SU-DHL-6 (cell line): Measurements from ENCODE around the gene TOR1AIP1.

Source experiments
- CTCF ChIP-seq: fragments of 200-600 bp; sonication (generic); IDR thresholded peaks from one replicate; pipeline ENCODE4 v1.5.1; 2017; ENCODE audit warnings: antibody characterized with exemption, mild to moderate bottlenecking, low read length, moderate library complexity; ENCODE audit not compliant: insufficient read depth, poor library complexity, severe bottlenecking
- EZH2phosphoT487 ChIP-seq: fragments of 200-600 bp; sonication (generic), shearing (Covaris generic); conservative IDR thresholded peaks from 2 replicates; pipeline ENCODE4 v1.6.1; 2018; ENCODE audit warnings: mild to moderate bottlenecking, antibody characterized with exemption, low read length, moderate library complexity, mixed read lengths

- no peak for TF ChIP-seq CTCF
- no peak for TF ChIP-seq EZH2phosphoT487
Observed at GRCh38 chr1:179870870-179871269, 11.2 kb upstream of the TOR1AIP1 start.
